ENCODE data around the gene HNRNPA3. TPM values are rescaled to one million over a fixed set of nuclear protein-coding genes. Genes with fewer than 3 reads are reported as not detected.

Gene HNRNPA3
- total RNA-seq, 1 experiment from 2014 or later, result 290 TPM

- Histone ChIP-seq H3K79me2 (ENCODE audit: low read depth) (peaks cover 100% of the 10 kb centered on the region), H2AFZ (no peak overlapping the region), H3K4me2 (no peak overlapping the region), H3K36me3 (ENCODE audit: low read depth) (peaks cover 76% of the 10 kb centered on the region), H3F3A (ENCODE audit: insufficient read depth, low read depth) (peaks cover 47% of the 10 kb centered on the region), H3K9me2 (ENCODE audit: insufficient read depth) (no peaks in the 10 kb centered on the region), H3K9me3 (ENCODE audit: insufficient read depth, low read depth) (peaks cover 3% of the 10 kb centered on the region; the same call in 1 of the 2 replicates), H3K4me1 (replicated peaks; ENCODE audit: insufficient read depth) (peaks cover 65% of the 10 kb centered on the region), H4K20me1 (ENCODE audit: insufficient read depth) (peaks cover 90% of the 10 kb centered on the region), H3K27ac (no peak overlapping the region), H3K4me3 (no peak overlapping the region), H3K27me3 (ENCODE audit: insufficient read depth, low read depth) (no peaks in the 10 kb centered on the region)
- intact Hi-C loops (cut with micrococcal nuclease; ENCODE audit: unreplicated experiment), result no loop called here
- TF ChIP-seq EZH2 (IDR thresholded peaks at IDR 0.05; ENCODE audit: low read depth) (no peak), CTCF (conservative IDR thresholded peaks at IDR 0.05) (no peak)
- CTCF ChIA-PET, result no interaction called here
- no peak for DNase-seq
- POLR2A ChIA-PET (ENCODE audit: unreplicated experiment), result interaction anchor here (0.6 kb wide), 1 partner anchor 643 kb away, joined by 7 read pairs; no protein-coding TSS in a partner anchor
- BruUV-seq (replicated peaks), result no TSS peak
Measured at GRCh38 chr2:177256695-177257094, 44.1 kb downstream of the HNRNPA3 start.

GRCh38 chr2:177257471-177257870 lies 44.9 kb downstream of the HNRNPA3 start:
- CTCF ChIA-PET, result no interaction called here
- no peak overlapping the region for H3K4me2 ChIP-seq
- H3K9me3 ChIP-seq (ENCODE audit: insufficient read depth, low read depth), result peaks cover 3% of the 10 kb centered on the region; the same call in 1 of the 2 replicates
- peaks cover 100% of the 10 kb centered on the region for H3K79me2 ChIP-seq (ENCODE audit: low read depth)
- no peak for DNase-seq
- POLR2A ChIA-PET (ENCODE audit: unreplicated experiment), result no interaction called here
- TF ChIP-seq CTCF (conservative IDR thresholded peaks at IDR 0.05) (no peak), EZH2 (IDR thresholded peaks at IDR 0.05; ENCODE audit: low read depth) (no peak)
- H3K27me3 ChIP-seq (ENCODE audit: insufficient read depth, low read depth), result no peaks in the 10 kb centered on the region
- no peak overlapping the region for H3K4me3 ChIP-seq
- peaks cover 98% of the 10 kb centered on the region for H4K20me1 ChIP-seq (ENCODE audit: insufficient read depth)
- H3K4me1 ChIP-seq (replicated peaks; ENCODE audit: insufficient read depth), result peaks cover 65% of the 10 kb centered on the region
- H3K36me3 ChIP-seq (ENCODE audit: low read depth), result peaks cover 76% of the 10 kb centered on the region
- H2AFZ ChIP-seq, result no peak overlapping the region
- peaks cover 47% of the 10 kb centered on the region for H3F3A ChIP-seq (ENCODE audit: insufficient read depth, low read depth)
- intact Hi-C loops (cut with micrococcal nuclease; ENCODE audit: unreplicated experiment), result no loop called here
- no TSS peak for BruUV-seq (replicated peaks)
- H3K27ac ChIP-seq, result no peak overlapping the region
- no peaks in the 10 kb centered on the region for H3K9me2 ChIP-seq (ENCODE audit: insufficient read depth)

DNA sequence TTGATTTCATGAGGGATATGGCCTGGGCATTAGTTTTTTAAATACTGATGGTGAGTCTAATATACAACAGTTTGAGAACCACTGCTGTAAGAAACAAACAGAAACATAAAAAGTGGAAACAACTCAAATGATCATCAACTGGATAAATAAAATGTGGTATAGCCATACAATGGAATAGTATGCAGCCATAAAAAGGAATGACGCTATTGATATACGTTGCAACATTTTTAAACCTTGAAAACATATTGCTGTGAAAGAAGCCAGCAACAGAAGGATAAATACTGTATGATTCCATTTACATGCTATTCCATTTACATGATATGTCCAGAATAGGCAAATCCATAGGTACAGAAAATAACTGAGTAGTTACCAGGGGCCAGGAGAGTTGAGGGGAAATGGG lies 45.5 kb downstream of the HNRNPA3 start:
- ChIA-PET CTCF (no interaction called here), POLR2A (ENCODE audit: unreplicated experiment) (no interaction called here)
- peaks cover 100% of the 10 kb centered on the region for H3K79me2 ChIP-seq (ENCODE audit: low read depth)
- DNase-seq, result no peak
- no peak overlapping the region for H3K27ac ChIP-seq
- peaks cover 47% of the 10 kb centered on the region for H3F3A ChIP-seq (ENCODE audit: insufficient read depth, low read depth)
- H3K27me3 ChIP-seq (ENCODE audit: insufficient read depth, low read depth), result no peaks in the 10 kb centered on the region
- peaks cover 76% of the 10 kb centered on the region for H3K36me3 ChIP-seq (ENCODE audit: low read depth)
- TF ChIP-seq EZH2 (IDR thresholded peaks at IDR 0.05; ENCODE audit: low read depth), result no peak
- TF ChIP-seq CTCF (conservative IDR thresholded peaks at IDR 0.05), result no peak
- no peak overlapping the region for H3K4me3 ChIP-seq
- H3K4me1 ChIP-seq (replicated peaks; ENCODE audit: insufficient read depth), result peaks cover 59% of the 10 kb centered on the region
- BruUV-seq (replicated peaks), result no TSS peak
- H3K4me2 ChIP-seq, result no peak overlapping the region
- peaks cover 3% of the 10 kb centered on the region; the same call in 1 of the 2 replicates for H3K9me3 ChIP-seq (ENCODE audit: insufficient read depth, low read depth)
- H3K9me2 ChIP-seq (ENCODE audit: insufficient read depth), result no peaks in the 10 kb centered on the region
- intact Hi-C loops (cut with micrococcal nuclease; ENCODE audit: unreplicated experiment), result no loop called here
- H2AFZ ChIP-seq, result no peak overlapping the region
- H4K20me1 ChIP-seq (ENCODE audit: insufficient read depth), result peaks cover 100% of the 10 kb centered on the region

Data from PC-9 (cell line).